K562 (cell line): Measurements from ENCODE around the gene DYDC1. TPM values are rescaled to one million over a fixed set of nuclear protein-coding genes. Genes with fewer than 3 reads are reported as not detected.

Experiments
- SMARCA4 ChIP-seq: fragments of 450-650 bp; IDR thresholded peaks from 2 replicates; pipeline ENCODE4 v1.6.1; 2016
- polyA plus RNA-seq, 8 experiments: library from polyadenylated mRNA; depleted of rRNA in 4 of 8; stranded (reverse) in 5 of 8; unstranded in 3 of 8; fragments of >200 nt; fragmentation: Nextera tagmentation in 2 of 8; fragmentation: Illumina TruSeq in 1 of 8; extraction: Ambion mirVana in 2 of 8; extraction: Trizol in 1 of 8; gene quantifications; 2 replicates each; pipeline versions ENCODE4 v1.2.1 to v1.2.3, GENCODE V29; 2011 to 2014; ENCODE audit warnings: inconsistent platforms in 1 of 8, missing spikeins in 1 of 8
- total RNA-seq, 7 experiments: library from RNA; depleted of rRNA in 6 of 7; stranded (reverse); fragments of >200 nt in 6 of 7; fragmentation: Illumina TruSeq in 2 of 7; extraction: Trizol in 2 of 7; gene quantifications; 2 replicates each; pipeline versions ENCODE4 v1.2.1 to v1.2.3, GENCODE V29; 2011 to 2021; ENCODE audit warnings: low replicate concordance in 1 of 7

Gene DYDC1
- total and polyA plus RNA-seq, 9 of the 15 experiments (the other 6 are each of a cell fraction or from before 2014, with no cell fraction given) = not detected

DNA sequence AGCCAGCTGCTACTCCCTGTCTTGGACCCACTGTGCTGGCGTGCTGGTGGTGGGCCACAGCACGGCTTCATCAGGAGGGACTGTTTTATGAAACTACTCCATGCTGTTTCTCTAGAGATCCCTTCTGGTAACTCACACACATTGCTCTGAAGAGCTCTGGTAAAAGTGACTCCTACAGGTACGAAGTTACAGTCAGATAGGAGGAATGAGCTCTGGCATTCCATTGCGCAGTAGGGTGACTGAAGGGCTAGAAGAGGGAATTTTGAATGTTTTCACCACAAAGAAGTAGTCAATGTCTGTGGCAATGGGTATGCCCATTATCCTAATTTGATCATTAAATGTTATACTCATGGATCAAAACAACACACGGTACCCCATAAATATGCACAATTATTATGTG is 67.7 kb downstream of the DYDC1 start (continued):
- TF ChIP-seq SMARCA4 = no peak
- TF ChIP-seq, all 486 proteins: peak for 0

Other genes with a start within 250 kb of the DYDC1 start
- not detected in 2 replicates for gene PLAC9, start 224.0 kb downstream of the DYDC1 start, total RNA-seq (2014; rRNA removed)
- gene PLAC9, start 224.0 kb downstream of the DYDC1 start, total RNA-seq (2014; rRNA removed; fragmentation: Illumina TruSeq; extraction: Trizol) = not detected in 2 replicates
- gene PLAC9, start 224.0 kb downstream of the DYDC1 start, total RNA-seq (2015; rRNA removed; fragmentation: Illumina TruSeq; extraction: Trizol) = not detected in 2 replicates
- gene PLAC9, start 224.0 kb downstream of the DYDC1 start, total RNA-seq (2021) = not detected in 2 replicates
- gene PLAC9, start 224.0 kb downstream of the DYDC1 start, polyA plus RNA-seq (2011; rRNA removed) = not detected in 2 replicates
- not detected in 2 replicates for gene PLAC9, start 224.0 kb downstream of the DYDC1 start, polyA plus RNA-seq (2014; fragmentation: Illumina TruSeq; extraction: Trizol)
- not detected for gene PLAC9, start 224.0 kb downstream of the DYDC1 start, polyA plus RNA-seq (2014; fragmentation: Nextera tagmentation; extraction: Ambion mirVana)
- not detected in 2 replicates for gene PLAC9, start 224.0 kb downstream of the DYDC1 start, polyA plus RNA-seq (2014; rRNA removed)
- 109 and 153 TPM in 2 replicates for gene ANXA11, start 151.2 kb downstream of the DYDC1 start, total RNA-seq (2014; rRNA removed)
- gene ANXA11, start 151.2 kb downstream of the DYDC1 start, total RNA-seq (2014; rRNA removed; fragmentation: Illumina TruSeq; extraction: Trizol) = 107 and 116 TPM in 2 replicates
- gene ANXA11, start 151.2 kb downstream of the DYDC1 start, total RNA-seq (2015; rRNA removed; fragmentation: Illumina TruSeq; extraction: Trizol) = 148 and 173 TPM in 2 replicates
- gene ANXA11, start 151.2 kb downstream of the DYDC1 start, total RNA-seq (2021) = 182 and 201 TPM in 2 replicates
- 110 and 146 TPM in 2 replicates for gene ANXA11, start 151.2 kb downstream of the DYDC1 start, polyA plus RNA-seq (2011; rRNA removed)
- gene ANXA11, start 151.2 kb downstream of the DYDC1 start, polyA plus RNA-seq (2014; fragmentation: Illumina TruSeq; extraction: Trizol) = 212 and 243 TPM in 2 replicates
- gene ANXA11, start 151.2 kb downstream of the DYDC1 start, polyA plus RNA-seq (2014; fragmentation: Nextera tagmentation; extraction: Ambion mirVana) = 10 to 100 TPM; 43.6 to 70.0 TPM
- gene ANXA11, start 151.2 kb downstream of the DYDC1 start, polyA plus RNA-seq (2014; rRNA removed) = 95.7 and 97.6 TPM in 2 replicates
- 0.05 and 0.12 TPM in 2 replicates for gene MAT1A, start 67.1 kb downstream of the DYDC1 start, total RNA-seq (2014; rRNA removed)
- gene MAT1A, start 67.1 kb downstream of the DYDC1 start, total RNA-seq (2014; rRNA removed; fragmentation: Illumina TruSeq; extraction: Trizol) = 0.15 TPM in 1 of 2 replicates, not detected in the other
- gene MAT1A, start 67.1 kb downstream of the DYDC1 start, total RNA-seq (2015; rRNA removed; fragmentation: Illumina TruSeq; extraction: Trizol) = 0.11 and 0.26 TPM in 2 replicates
- gene MAT1A, start 67.1 kb downstream of the DYDC1 start, total RNA-seq (2021) = 0.24 and 0.42 TPM in 2 replicates
- gene MAT1A, start 67.1 kb downstream of the DYDC1 start, polyA plus RNA-seq (2011; rRNA removed) = 0.03 and 0.04 TPM in 2 replicates
- 0.03 TPM in 1 of 2 replicates, not detected in the other for gene MAT1A, start 67.1 kb downstream of the DYDC1 start, polyA plus RNA-seq (2014; fragmentation: Illumina TruSeq; extraction: Trizol)
- not detected for gene MAT1A, start 67.1 kb downstream of the DYDC1 start, polyA plus RNA-seq (2014; fragmentation: Nextera tagmentation; extraction: Ambion mirVana)
- 0.19 and 0.30 TPM in 2 replicates for gene MAT1A, start 67.1 kb downstream of the DYDC1 start, polyA plus RNA-seq (2014; rRNA removed)
- 0.12 TPM in 1 of 2 replicates, not detected in the other for gene DYDC2, start within 50 bp of the DYDC1 start, total RNA-seq (2014; rRNA removed)
- 0.11 TPM in 1 of 2 replicates, not detected in the other for gene DYDC2, start within 50 bp of the DYDC1 start, total RNA-seq (2014; rRNA removed; fragmentation: Illumina TruSeq; extraction: Trizol)
- 0.11 TPM in 1 of 2 replicates, not detected in the other for gene DYDC2, start within 50 bp of the DYDC1 start, total RNA-seq (2015; rRNA removed; fragmentation: Illumina TruSeq; extraction: Trizol)
- gene DYDC2, start within 50 bp of the DYDC1 start, total RNA-seq (2021) = not detected in 2 replicates
- not detected in 2 replicates for gene DYDC2, start within 50 bp of the DYDC1 start, polyA plus RNA-seq (2011; rRNA removed)
- gene DYDC2, start within 50 bp of the DYDC1 start, polyA plus RNA-seq (2014; fragmentation: Illumina TruSeq; extraction: Trizol) = 0.06 TPM in 1 of 2 replicates, not detected in the other
- under 1 TPM in 1 of 2 experiments, not detected in 1; 0.18 TPM for gene DYDC2, start within 50 bp of the DYDC1 start, polyA plus RNA-seq (2014; fragmentation: Nextera tagmentation; extraction: Ambion mirVana)
- 0.34 TPM in 1 of 2 replicates, not detected in the other for gene DYDC2, start within 50 bp of the DYDC1 start, polyA plus RNA-seq (2014; rRNA removed)
- gene PRXL2A, start 51.8 kb upstream of the DYDC1 start, total RNA-seq (2014; rRNA removed) = 0.14 and 0.41 TPM in 2 replicates
- gene PRXL2A, start 51.8 kb upstream of the DYDC1 start, total RNA-seq (2014; rRNA removed; fragmentation: Illumina TruSeq; extraction: Trizol) = 0.64 and 0.84 TPM in 2 replicates
- gene PRXL2A, start 51.8 kb upstream of the DYDC1 start, total RNA-seq (2015; rRNA removed; fragmentation: Illumina TruSeq; extraction: Trizol) = 1.2 and 1.4 TPM in 2 replicates
- gene PRXL2A, start 51.8 kb upstream of the DYDC1 start, total RNA-seq (2021) = 0.71 and 0.87 TPM in 2 replicates
- 0.14 and 0.75 TPM in 2 replicates for gene PRXL2A, start 51.8 kb upstream of the DYDC1 start, polyA plus RNA-seq (2011; rRNA removed)
- 0.83 and 1.1 TPM in 2 replicates for gene PRXL2A, start 51.8 kb upstream of the DYDC1 start, polyA plus RNA-seq (2014; fragmentation: Illumina TruSeq; extraction: Trizol)
- under 1 TPM; 0.17 to 0.53 TPM for gene PRXL2A, start 51.8 kb upstream of the DYDC1 start, polyA plus RNA-seq (2014; fragmentation: Nextera tagmentation; extraction: Ambion mirVana)
- 0.78 and 2.1 TPM in 2 replicates for gene PRXL2A, start 51.8 kb upstream of the DYDC1 start, polyA plus RNA-seq (2014; rRNA removed)
- gene TSPAN14, start 97.6 kb upstream of the DYDC1 start, total RNA-seq (2014; rRNA removed) = 22.4 and 33.3 TPM in 2 replicates
- 19.0 and 23.3 TPM in 2 replicates for gene TSPAN14, start 97.6 kb upstream of the DYDC1 start, total RNA-seq (2014; rRNA removed; fragmentation: Illumina TruSeq; extraction: Trizol)
- 22.5 and 24.4 TPM in 2 replicates for gene TSPAN14, start 97.6 kb upstream of the DYDC1 start, total RNA-seq (2015; rRNA removed; fragmentation: Illumina TruSeq; extraction: Trizol)
- 89.2 and 92.9 TPM in 2 replicates for gene TSPAN14, start 97.6 kb upstream of the DYDC1 start, total RNA-seq (2021)
- 42.9 and 65.1 TPM in 2 replicates for gene TSPAN14, start 97.6 kb upstream of the DYDC1 start, polyA plus RNA-seq (2011; rRNA removed)
- gene TSPAN14, start 97.6 kb upstream of the DYDC1 start, polyA plus RNA-seq (2014; fragmentation: Illumina TruSeq; extraction: Trizol) = 65.0 and 66.6 TPM in 2 replicates
- gene TSPAN14, start 97.6 kb upstream of the DYDC1 start, polyA plus RNA-seq (2014; fragmentation: Nextera tagmentation; extraction: Ambion mirVana) = 1 to 10 TPM; 5.8 to 6.6 TPM
- 47.2 and 57.2 TPM in 2 replicates for gene TSPAN14, start 97.6 kb upstream of the DYDC1 start, polyA plus RNA-seq (2014; rRNA removed)
- 0.29 TPM in 1 of 2 replicates, not detected in the other for gene SH2D4B, start 181.1 kb upstream of the DYDC1 start, total RNA-seq (2014; rRNA removed)
- gene SH2D4B, start 181.1 kb upstream of the DYDC1 start, total RNA-seq (2014; rRNA removed; fragmentation: Illumina TruSeq; extraction: Trizol) = 0.04 TPM in 1 of 2 replicates, not detected in the other
- 0.04 TPM in 2 replicates for gene SH2D4B, start 181.1 kb upstream of the DYDC1 start, total RNA-seq (2015; rRNA removed; fragmentation: Illumina TruSeq; extraction: Trizol)
- 0.13 TPM in 1 of 2 replicates, not detected in the other for gene SH2D4B, start 181.1 kb upstream of the DYDC1 start, total RNA-seq (2021)
- 0.03 TPM in 1 of 2 replicates, not detected in the other for gene SH2D4B, start 181.1 kb upstream of the DYDC1 start, polyA plus RNA-seq (2011; rRNA removed)
- gene SH2D4B, start 181.1 kb upstream of the DYDC1 start, polyA plus RNA-seq (2014; fragmentation: Illumina TruSeq; extraction: Trizol) = not detected in 2 replicates
- gene SH2D4B, start 181.1 kb upstream of the DYDC1 start, polyA plus RNA-seq (2014; fragmentation: Nextera tagmentation; extraction: Ambion mirVana) = under 1 TPM in 1 of 2 experiments, not detected in 1; 0.14 TPM
- gene SH2D4B, start 181.1 kb upstream of the DYDC1 start, polyA plus RNA-seq (2014; rRNA removed) = not detected in 2 replicates